ELR (cell line): ENCODE data around the gene MBOAT1.
"Not testable (repeated sequence)": the region's sequence is repeated elsewhere in the genome, so short reads cannot be mapped to it uniquely, and the experiment has no call there.

Source experiments
- DNase-seq: peaks from one replicate; pipeline ENCODE4 v3.0.0-alpha.2; 2015; ENCODE audit warnings: low read depth

The MBOAT1 gene

GRCh38 chr6:20169786-20170185 lies 42.5 kb downstream of the MBOAT1 start:
- DNase-seq, result no peak

- DNase-seq, result no peak
These were observed 43.1 kb downstream of the MBOAT1 start for GRCh38 chr6:20169119-20169557.

- no peak for DNase-seq
These were observed 43.6 kb downstream of the MBOAT1 start for GRCh38 chr6:20168690-20169089.

- no peak for DNase-seq
These were observed 44.7 kb downstream of the MBOAT1 start for GRCh38 chr6:20167601-20168000.

GRCh38 chr6:20166210-20166609 lies 46.1 kb downstream of the MBOAT1 start:
- no peak for DNase-seq

- DNase-seq, result no peak
These were observed 49.8 kb downstream of the MBOAT1 start for GRCh38 chr6:20162515-20162914.

GRCh38 chr6:20160541-20161283 lies 51.6 kb downstream of the MBOAT1 start:
- DNase-seq, result no peak

- no peak for DNase-seq
These were observed 52.3 kb downstream of the MBOAT1 start for GRCh38 chr6:20159781-20160540.

- no peak for DNase-seq
These were observed 53.2 kb downstream of the MBOAT1 start for GRCh38 chr6:20159098-20159497.

GRCh38 chr6:20158676-20159075 lies 53.6 kb downstream of the MBOAT1 start:
- DNase-seq, result no peak

- DNase-seq, result no peak
These were observed 55.4 kb downstream of the MBOAT1 start for GRCh38 chr6:20156824-20157223.

GRCh38 chr6:20154753-20155152 lies 57.5 kb downstream of the MBOAT1 start:
- no peak for DNase-seq

- no peak for DNase-seq
These were observed 59.1 kb downstream of the MBOAT1 start for GRCh38 chr6:20153194-20153593.

- DNase-seq, result no peak
These were observed 63.8 kb downstream of the MBOAT1 start for GRCh38 chr6:20148433-20148832.

- no peak for DNase-seq
These were observed 64.8 kb downstream of the MBOAT1 start for GRCh38 chr6:20147469-20147868.

GRCh38 chr6:20146831-20147230 lies 65.4 kb downstream of the MBOAT1 start:
- DNase-seq, result not testable (repeated sequence)

GRCh38 chr6:20146291-20146690 lies 66.0 kb downstream of the MBOAT1 start:
- no peak for DNase-seq

GRCh38 chr6:20142866-20143265 lies 69.4 kb downstream of the MBOAT1 start:
- DNase-seq, result no peak

GRCh38 chr6:20141931-20142330 lies 70.3 kb downstream of the MBOAT1 start:
- DNase-seq, result no peak

- DNase-seq, result not testable (repeated sequence)
These were observed 72.9 kb downstream of the MBOAT1 start for GRCh38 chr6:20139127-20139963.

- no peak for DNase-seq
These were observed 74.4 kb downstream of the MBOAT1 start for GRCh38 chr6:20137837-20138236.

GRCh38 chr6:20137240-20137639 lies 75.0 kb downstream of the MBOAT1 start:
- no peak for DNase-seq
